Spleen (tissue), 11 donors: ENCODE data around the gene NEK9. TPM values are rescaled to one million over a fixed set of nuclear protein-coding genes. Genes with fewer than 3 reads are reported as not detected.

ENCODE experiments used
- DNase-seq: peaks from one replicate; pipeline ENCODE4 v3.0.0-alpha.2; 2020
- H3K27ac ChIP-seq, 8 donors: fragments of 200-600 bp; sonication (generic) in 7 of 8; 1 replicate in 4 of 8; 2 replicates in 4 of 8; pipeline versions ENCODE4 v1.5.0 to v1.8.0; 2016 to 2021; ENCODE audit warnings: inconsistent platforms in 4 of 8, mild to moderate bottlenecking in 4 of 8, moderate library complexity in 1 of 8
- H3K27me3 ChIP-seq, 7 donors: fragments of 200-600 bp; sonication (generic) in 6 of 7; replicated peaks in 1 of 7; 1 replicate in 4 of 7; 2 replicates in 3 of 7; pipeline versions ENCODE4 v1.5.0 to v1.8.0; 2016 to 2021; ENCODE audit warnings: inconsistent platforms in 3 of 7, mild to moderate bottlenecking in 1 of 7
- H3K36me3 ChIP-seq, 6 donors: fragments of 200-600 bp; sonication (generic) in 5 of 6; 1 replicate in 4 of 6; 2 replicates in 2 of 6; pipeline versions ENCODE4 v1.5.0 to v1.8.0; 2016 to 2021; ENCODE audit warnings: inconsistent platforms in 2 of 6
- H3K4me1 ChIP-seq, 6 donors: fragments of 200-600 bp; sonication (generic) in 5 of 6; 1 replicate in 3 of 6; 2 replicates in 3 of 6; pipeline versions ENCODE4 v1.5.0 to v1.8.0; 2016 to 2021; ENCODE audit warnings: inconsistent platforms in 3 of 6
- H3K4me3 ChIP-seq, 8 donors: fragments of 200-600 bp; sonication (generic) in 7 of 8; 1 replicate in 4 of 8; 2 replicates in 4 of 8; pipeline versions ENCODE4 v1.5.0 to v1.8.0; 2016 to 2021; ENCODE audit warnings: inconsistent platforms in 4 of 8, mild to moderate bottlenecking in 4 of 8, moderate library complexity in 2 of 8
- H3K9me3 ChIP-seq, 8 donors: fragments of 200-600 bp; sonication (generic) in 7 of 8; 1 replicate in 4 of 8; 2 replicates in 4 of 8; pipeline versions ENCODE4 v1.5.0 to v1.8.0; 2016 to 2021; ENCODE audit warnings: inconsistent platforms in 4 of 8
- POLR2A ChIP-seq, 3 donors: fragments of 450-650 bp; IDR thresholded peaks; one replicate each; pipeline ENCODE4 v1.5.1; 2017; ENCODE audit warnings: antibody characterized with exemption in 3 of 3, mild to moderate bottlenecking in 1 of 3
- POLR2AphosphoS5 ChIP-seq, 3 donors: sonication (generic); formaldehyde crosslinking; IDR thresholded peaks; one replicate each; pipeline ENCODE4 v1.5.1; 2017; ENCODE audit warnings: antibody characterized with exemption in 3 of 3
- WGBS, 5 donors: extraction: QIAGEN DNeasy Blood & Tissue Kit in 3 of 5; methylation state at CpG; one replicate each; pipeline versions ENCODE4 v1.1.5 to v1.1.7; 2013 to 2018; 5-methylcytosine and 5-hydroxymethylcytosine counted together
- intact Hi-C: fragments of 100-400 bp; cut with DNase I; formaldehyde crosslinking; loops from one replicate; pipeline ENCODE4 v1.15.0; 2023; ENCODE audit warnings: low total_unique reads
- polyA plus RNA-seq, 3 donors: library from polyadenylated mRNA; stranded (reverse); fragments of 200-250 nt; gene quantifications; one replicate each; pipeline ENCODE4 v1.2.1, GENCODE V29; 2013
- total RNA-seq, 7 donors: library from RNA; depleted of rRNA in 3 of 7; stranded (reverse); fragments of >200 nt in 3 of 7; fragmentation: NEBNext Ultra II Directional in 4 of 7; extraction: Animal tissue kit (Norgen Biotek cat#: 25700) in 4 of 7; gene quantifications; one replicate each; pipeline versions ENCODE4 v1.1.0 to v1.2.1, GENCODE V29; 2016 to 2021
- TF ChIP-seq, protein P1 (sequence below), 11 experiments: fragments of 200-600 bp in 7 of 11; fragments of 450-650 bp in 4 of 11; sonication (generic) in 4 of 11; IDR thresholded peaks in 8 of 11; conservative IDR thresholded peaks in 3 of 11; 1 replicate in 7 of 11; 2 replicates in 4 of 11; pipeline versions ENCODE4 v1.4.0 to v1.8.0; 2016 to 2021; ENCODE audit warnings: antibody characterized with exemption in 11 of 11, inconsistent platforms in 4 of 11, mild to moderate bottlenecking in 1 of 11
- donor health status: healthy with polysubstance abuse.
- donor health status: DM: no; HTN: no; CAD: no; lungs with moderate emphysema.
- donor health status: DM: no; HTN: no; CAD: no.
- donor health status: Bipolar disorder and iron deficiency.
- donor health status: healthy.
- donor health status: DM: no; HTN: no; CAD: no.
- donor health status: DM: yes; HTN: yes; CAD: no.

Gene NEK9
- total and polyA plus RNA-seq, 10 donors = 31.7 to 102 (median 72.0) TPM

GRCh38 chr14:75101491-75101890 lies 25.4 kb downstream of the NEK9 start:
- Histone ChIP-seq H3K9me3 (no peaks in the 10 kb centered on the region), H3K27ac (no peak overlapping the region), H3K4me3 (no peak overlapping the region), H3K36me3 (peaks cover 4 to 100% (median 86%) of the 10 kb centered on the region in 6 donors), H3K4me1 (no peaks in the 10 kb centered on the region), H3K27me3 (no peaks in the 10 kb centered on the region)
- no peak for DNase-seq
- intact Hi-C loops = no loop called here
- TF ChIP-seq POLR2AphosphoS5 (IDR thresholded peaks at IDR 0.05) = no peak
- TF ChIP-seq POLR2A (IDR thresholded peaks at IDR 0.05) = no peak
- TF ChIP-seq, protein P1, sequence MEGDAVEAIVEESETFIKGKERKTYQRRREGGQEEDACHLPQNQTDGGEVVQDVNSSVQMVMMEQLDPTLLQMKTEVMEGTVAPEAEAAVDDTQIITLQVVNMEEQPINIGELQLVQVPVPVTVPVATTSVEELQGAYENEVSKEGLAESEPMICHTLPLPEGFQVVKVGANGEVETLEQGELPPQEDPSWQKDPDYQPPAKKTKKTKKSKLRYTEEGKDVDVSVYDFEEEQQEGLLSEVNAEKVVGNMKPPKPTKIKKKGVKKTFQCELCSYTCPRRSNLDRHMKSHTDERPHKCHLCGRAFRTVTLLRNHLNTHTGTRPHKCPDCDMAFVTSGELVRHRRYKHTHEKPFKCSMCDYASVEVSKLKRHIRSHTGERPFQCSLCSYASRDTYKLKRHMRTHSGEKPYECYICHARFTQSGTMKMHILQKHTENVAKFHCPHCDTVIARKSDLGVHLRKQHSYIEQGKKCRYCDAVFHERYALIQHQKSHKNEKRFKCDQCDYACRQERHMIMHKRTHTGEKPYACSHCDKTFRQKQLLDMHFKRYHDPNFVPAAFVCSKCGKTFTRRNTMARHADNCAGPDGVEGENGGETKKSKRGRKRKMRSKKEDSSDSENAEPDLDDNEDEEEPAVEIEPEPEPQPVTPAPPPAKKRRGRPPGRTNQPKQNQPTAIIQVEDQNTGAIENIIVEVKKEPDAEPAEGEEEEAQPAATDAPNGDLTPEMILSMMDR (IDR thresholded peaks at IDR 0.05 in 8 of 11, conservative IDR thresholded peaks at IDR 0.05 in 3 of 11) = no peak
- 87 to 97% (median 94%) methylated on average over 4 of the region's 4 CpGs for WGBS, 5 donors

- WGBS, 5 donors = 68 to 80% (median 72%) methylated on average over 1 of the region's 1 CpG
- peaks cover 0 to 5% (median 0%) of the 10 kb centered on the region in 6 donors for H3K4me1 ChIP-seq
- no peak for DNase-seq
- intact Hi-C loops = no loop called here
- TF ChIP-seq POLR2AphosphoS5 (IDR thresholded peaks at IDR 0.05) = no peak
- TF ChIP-seq POLR2A (IDR thresholded peaks at IDR 0.05) = no peak
- TF ChIP-seq, protein P1 (IDR thresholded peaks at IDR 0.05 in 8 of 11, conservative IDR thresholded peaks at IDR 0.05 in 3 of 11) = no peak
- H3K36me3 ChIP-seq = peaks cover 7 to 100% (median 85%) of the 10 kb centered on the region in 6 donors
- H3K9me3 ChIP-seq = no peaks in the 10 kb centered on the region
- H3K27me3 ChIP-seq = no peaks in the 10 kb centered on the region
- no peak overlapping the region for H3K4me3 ChIP-seq
- H3K27ac ChIP-seq = no peak overlapping the region
Measured at GRCh38 chr14:75098682-75099081, 28.2 kb downstream of the NEK9 start.

DNA sequence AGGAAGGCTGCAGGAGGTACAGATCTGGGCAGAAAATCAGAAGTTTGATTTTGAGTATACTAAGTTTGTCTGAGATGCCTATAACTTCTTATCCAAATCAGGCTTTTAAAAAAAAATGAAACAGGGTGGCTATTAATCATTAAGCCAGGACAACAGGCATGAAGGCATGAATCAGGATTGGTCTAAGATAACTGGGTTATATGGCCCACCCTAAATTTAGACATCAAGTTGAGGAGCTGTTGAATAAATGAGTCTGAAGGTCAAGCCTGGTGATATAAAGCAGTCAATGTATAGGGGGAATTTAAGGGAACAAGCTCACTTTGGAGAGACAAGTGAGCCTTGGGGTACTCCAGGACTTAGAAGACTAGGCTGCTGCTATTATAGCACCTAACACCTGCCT lies 28.6 kb downstream of the NEK9 start:
- H3K27ac ChIP-seq = no peak overlapping the region
- intact Hi-C loops = no loop called here
- H3K4me1 ChIP-seq = peaks cover 0 to 5% (median 0%) of the 10 kb centered on the region in 6 donors
- H3K27me3 ChIP-seq = no peaks in the 10 kb centered on the region
- TF ChIP-seq, protein P1 (IDR thresholded peaks at IDR 0.05 in 8 of 11, conservative IDR thresholded peaks at IDR 0.05 in 3 of 11) = no peak
- TF ChIP-seq POLR2AphosphoS5 (IDR thresholded peaks at IDR 0.05) (no peak), POLR2A (IDR thresholded peaks at IDR 0.05) (no peak)
- DNase-seq = no peak
- H3K9me3 ChIP-seq = no peaks in the 10 kb centered on the region
- H3K4me3 ChIP-seq = no peak overlapping the region
- H3K36me3 ChIP-seq = peaks cover 7 to 100% (median 86%) of the 10 kb centered on the region in 6 donors

DNA sequence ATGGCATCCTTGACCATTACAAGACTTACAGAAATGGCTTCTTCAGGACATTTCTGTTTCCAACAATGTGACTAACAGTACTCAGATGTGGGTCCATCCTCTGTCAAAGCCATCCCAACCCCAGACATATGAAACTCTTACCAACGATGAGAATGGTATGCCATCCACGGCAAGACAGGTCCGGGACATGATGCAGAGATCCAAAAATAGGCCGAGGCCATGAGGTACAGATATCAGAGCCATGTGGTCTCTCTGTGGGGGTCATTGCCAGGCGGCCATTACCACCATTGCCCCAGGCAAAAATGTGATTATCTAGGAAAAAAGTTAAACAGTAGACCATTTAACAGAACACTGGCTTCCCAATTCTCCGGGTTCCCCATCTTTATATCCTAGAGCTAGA lies 29.9 kb downstream of the NEK9 start:
- TF ChIP-seq POLR2A (IDR thresholded peaks at IDR 0.05) (no peak), POLR2AphosphoS5 (IDR thresholded peaks at IDR 0.05) (no peak)
- TF ChIP-seq, protein P1 (IDR thresholded peaks at IDR 0.05 in 8 of 11, conservative IDR thresholded peaks at IDR 0.05 in 3 of 11) = no peak
- Histone ChIP-seq H3K36me3 (peaks cover 7 to 100% (median 89%) of the 10 kb centered on the region in 6 donors), H3K27me3 (no peaks in the 10 kb centered on the region), H3K4me3 (no peak overlapping the region), H3K27ac (no peak overlapping the region), H3K9me3 (no peaks in the 10 kb centered on the region), H3K4me1 (peaks cover 0 to 5% (median 0%) of the 10 kb centered on the region in 6 donors)
- 90 to 97% (median 95%) methylated on average over 6 of the region's 6 CpGs for WGBS, 5 donors
- DNase-seq = no peak
- intact Hi-C loops = no loop called here
